HG03469 (cell line): ENCODE data around the gene VAC14.

Experiments
- ATAC-seq: cut with Tn5 transposase; IDR thresholded peaks from one replicate; pipeline ENCODE4 v1.9.1; 2021; ENCODE audit warnings: mild to moderate bottlenecking, moderate library complexity, moderate number of reproducible peaks; ENCODE audit not compliant: unreplicated experiment

VAC14 gene

DNA sequence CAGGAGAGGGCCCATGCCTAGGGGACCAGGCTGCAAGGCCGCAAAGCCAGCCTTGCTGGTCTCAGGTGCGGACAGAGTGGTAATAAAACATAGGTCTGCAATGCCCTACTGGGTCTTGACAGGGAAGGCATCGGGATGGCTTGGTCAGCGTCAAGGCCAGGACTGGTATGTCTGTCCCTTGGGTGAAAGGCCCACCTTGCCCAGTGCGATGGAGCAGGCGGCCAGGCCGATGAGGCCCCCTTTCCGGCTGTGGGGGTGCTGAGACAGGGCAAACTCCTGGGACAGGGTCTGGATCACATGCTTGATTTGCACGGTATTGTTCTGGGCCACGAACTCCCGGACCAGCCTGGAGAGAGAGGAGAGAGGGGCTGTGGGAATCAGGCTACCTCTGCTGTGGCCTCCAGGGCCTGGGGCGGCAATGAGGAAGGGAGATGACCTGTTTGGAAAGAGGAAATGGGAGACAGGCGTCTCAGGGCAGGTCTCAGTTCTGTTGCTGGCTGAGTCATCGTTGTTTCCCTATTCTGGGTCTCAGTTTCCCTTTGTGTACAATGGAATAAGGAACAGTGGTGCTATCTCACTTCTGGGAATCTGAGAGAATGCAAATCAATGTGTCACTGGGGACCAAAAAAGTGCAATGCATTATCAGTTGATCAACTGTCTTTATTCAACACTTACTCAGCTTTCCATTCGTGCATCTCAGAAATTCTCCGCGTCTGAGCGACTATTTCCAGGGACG is 14.8 kb downstream of the VAC14 start:
- no peak for ATAC-seq

DNA sequence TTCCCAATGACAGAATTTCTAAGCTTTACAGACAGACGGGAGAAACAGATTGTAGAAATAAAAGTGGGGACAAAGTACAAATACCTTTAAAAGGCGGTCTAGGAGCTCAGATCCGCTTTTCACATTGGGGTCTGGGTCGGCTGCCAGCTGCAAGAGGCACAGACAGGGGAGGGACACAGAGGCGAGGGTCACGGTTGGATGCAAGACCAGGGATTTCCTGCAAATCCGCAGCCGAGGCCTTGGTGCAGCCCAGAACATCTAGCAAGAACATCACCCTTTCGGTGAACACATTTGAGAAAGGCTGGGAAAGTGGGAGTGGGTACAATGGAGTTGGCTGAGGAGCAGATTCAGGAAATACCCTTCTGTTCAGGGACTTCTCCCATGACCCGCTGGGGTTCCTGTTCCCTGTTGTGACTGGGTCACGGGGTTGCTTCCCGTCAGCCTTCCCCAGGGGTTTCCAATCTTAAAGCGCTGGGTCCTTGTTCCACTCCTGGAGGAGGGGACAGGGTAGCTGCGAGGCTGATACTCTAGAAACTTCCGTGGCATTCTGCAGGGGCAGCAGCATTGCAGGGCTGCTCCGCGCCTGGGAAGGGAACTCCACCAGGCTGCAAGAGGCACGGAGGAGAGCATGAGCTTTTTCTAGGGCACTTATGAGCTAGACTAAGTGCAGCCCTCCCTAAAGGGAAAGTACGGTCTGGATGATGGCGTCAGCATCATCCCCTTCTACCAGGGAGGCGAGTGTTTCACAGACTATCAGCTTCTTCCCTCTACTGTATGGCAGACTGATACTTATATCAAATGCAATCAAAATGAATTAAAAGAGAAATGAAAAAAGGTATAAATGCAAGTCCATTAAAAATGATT is 16.0 kb downstream of the VAC14 start:
- ATAC-seq: no peak

DNA sequence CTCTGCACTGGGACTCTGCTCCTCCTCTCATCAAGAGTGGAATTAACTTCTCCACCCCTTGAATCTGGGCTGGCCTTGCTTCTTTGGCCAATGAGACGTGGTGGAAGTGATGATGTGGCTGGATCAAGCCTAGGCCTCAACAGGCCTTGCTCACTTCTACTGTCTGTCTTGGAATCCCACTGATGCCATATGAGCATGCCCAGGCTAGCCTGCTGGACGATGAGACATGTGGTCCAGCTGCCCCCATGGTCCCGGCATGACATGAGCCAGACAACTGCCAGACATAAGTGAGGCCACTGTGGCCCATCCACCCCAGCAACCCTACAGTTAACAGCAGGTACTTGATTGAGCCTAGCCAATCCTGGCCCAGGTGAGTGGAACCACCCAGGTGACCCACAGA is 18.7 kb downstream of the VAC14 start:
- ATAC-seq: no peak

DNA sequence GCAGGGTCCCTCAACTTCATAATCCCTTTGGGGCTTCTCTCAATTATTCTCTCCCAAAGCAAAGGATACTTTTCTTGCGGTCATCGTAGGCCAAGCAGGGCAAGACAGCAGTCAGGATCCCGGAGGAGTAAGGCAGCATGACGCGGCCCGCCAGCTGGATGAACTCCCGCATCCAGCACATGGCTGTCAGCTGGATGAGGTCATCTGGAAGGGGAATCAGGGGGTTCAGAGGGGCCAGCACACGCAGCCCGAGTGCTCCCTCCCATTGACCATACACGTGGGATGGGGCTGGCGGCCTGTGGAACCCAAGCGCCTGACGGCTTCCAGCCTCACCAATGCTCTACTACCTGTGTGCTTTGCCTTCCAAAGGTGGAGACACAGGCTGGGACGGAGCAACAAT is 19.2 kb downstream of the VAC14 start:
- ATAC-seq: no peak

DNA sequence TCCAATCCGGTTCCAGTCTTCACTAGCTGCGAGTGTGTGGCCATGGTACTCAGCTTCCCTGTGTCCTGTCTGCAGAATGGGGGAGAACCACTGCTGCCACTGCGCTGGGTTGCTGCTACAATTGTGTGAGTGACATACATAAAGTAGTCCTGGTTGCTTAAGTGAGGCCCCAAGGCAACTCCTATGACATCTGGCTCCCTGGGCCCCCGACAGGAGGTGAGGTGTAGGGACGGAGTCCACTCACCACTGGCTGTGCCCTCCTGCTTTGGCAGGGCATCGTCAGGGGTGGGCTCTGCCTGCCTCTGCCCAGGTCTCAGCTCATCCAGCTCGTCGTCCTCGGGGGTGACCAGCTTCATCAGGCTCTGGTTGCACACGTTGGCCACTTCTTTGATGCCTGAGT is 20.4 kb downstream of the VAC14 start:
- no peak for ATAC-seq

DNA sequence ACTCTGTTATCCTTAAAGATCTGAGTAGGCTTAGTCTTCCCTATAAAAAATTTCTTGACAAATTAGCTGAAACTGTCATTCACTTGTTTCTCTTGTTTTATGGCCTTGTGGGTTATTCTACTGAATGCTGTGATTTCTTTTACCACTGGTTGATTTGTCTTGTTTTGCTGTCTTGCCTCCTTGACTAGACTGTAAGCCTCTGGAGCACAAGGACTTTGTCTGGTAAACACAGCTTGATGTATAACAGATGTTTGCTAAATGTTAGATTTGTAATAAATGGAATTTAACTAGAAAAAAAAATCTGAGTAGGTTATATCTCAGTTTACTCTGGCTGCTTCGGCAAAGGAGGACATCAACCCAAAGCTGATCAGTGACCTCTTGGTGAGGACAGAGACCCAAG is 21.6 kb downstream of the VAC14 start:
- no peak for ATAC-seq

DNA sequence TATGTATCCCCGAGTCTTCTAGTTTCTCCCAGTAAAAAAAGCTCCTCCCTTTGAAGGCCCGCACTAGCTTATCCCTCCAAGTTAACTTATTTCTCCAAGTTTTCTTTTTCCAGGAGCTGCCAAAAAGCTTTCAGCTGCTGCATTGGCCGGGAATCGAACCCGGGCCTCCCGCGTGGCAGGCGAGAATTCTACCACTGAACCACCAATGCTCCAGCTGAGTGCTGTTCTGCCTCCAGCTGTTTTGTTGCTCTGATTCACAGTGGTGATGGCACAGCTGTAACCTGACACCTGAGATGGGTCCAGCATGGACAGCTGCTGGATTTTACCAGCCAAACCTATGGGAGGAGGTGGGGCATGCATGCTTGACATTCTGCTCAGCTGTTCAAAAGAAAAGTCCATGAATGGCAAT is 22.1 kb downstream of the VAC14 start:
- ATAC-seq: no peak

DNA sequence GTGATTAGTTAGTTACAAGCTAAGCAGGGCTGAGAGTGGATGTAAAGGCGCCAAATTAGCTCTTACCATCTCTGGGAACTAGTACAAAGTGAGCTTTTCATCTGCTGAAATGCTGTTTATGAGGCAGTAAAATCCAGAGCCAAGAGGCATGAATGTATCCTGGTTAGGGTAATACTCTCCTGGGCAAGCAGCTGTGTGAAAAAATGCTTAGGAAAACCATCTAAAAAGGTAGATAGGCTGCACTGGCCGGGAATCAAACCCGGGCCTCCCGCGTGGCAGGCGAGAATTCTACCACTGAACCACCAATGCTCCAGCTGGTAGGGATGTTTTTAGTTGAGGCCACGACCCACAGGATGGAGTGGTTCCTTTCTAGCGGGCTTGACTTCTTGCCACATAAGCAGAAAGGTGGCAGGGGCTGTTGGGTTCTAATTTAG is 23.0 kb downstream of the VAC14 start:
- no peak for ATAC-seq

DNA sequence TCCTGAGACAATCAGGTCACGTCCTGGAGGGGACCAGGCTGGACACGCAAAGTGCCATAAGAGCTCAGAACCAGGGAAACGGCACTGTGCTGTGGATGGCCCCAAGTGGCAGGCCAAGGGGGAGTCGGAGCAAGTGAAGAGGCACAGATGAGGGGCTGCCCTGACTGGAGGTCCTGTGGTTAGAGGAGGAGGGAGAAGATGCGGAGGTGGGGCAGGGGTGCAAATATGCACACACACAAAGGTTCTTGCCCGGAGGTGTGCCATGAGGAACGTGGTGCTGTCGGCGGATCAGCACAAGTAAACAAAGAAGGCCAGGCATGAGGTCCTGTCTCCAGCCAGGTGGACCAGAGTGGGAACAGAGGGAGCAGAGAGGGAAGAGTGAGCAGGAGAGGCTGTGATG is 23.5 kb downstream of the VAC14 start:
- ATAC-seq: no peak

DNA sequence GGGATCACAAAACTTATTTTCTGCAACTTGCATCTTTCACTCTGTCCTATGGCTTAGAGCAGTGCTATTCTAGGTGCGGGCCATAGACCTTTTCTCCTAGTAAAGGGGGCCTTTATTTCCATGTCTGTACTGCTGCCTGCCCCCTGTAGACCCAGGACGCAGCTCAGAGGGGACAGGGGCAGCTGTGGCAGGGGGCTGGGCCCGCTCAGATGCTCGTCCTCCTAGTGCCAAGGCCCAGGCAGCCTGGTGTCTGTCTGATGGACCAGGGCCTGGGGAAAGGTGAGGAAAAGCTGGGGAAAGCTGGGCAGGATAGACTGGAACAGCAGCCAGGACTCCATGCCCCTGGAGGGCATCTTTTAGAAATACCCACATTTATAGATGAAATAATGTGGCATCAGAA is 25.6 kb downstream of the VAC14 start:
- ATAC-seq: no peak

DNA sequence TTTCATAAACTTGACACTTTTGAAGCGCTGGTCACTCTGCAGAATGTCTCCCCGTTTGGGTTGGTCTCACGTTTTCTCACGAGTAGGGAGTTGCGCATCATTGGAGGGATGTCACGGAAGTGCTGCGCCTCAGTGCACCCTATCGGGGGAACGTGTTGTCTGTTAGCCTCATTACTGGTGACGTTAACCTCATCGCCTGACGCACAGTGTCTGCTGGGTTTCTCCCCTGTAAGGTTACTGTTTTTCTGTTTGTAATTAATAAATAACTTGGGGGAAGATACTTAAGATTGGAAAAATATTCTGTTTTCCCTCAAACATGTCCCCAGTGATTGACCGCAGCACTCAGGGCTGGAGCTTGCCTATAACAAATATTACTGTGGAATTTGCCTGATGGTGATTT is 26.7 kb downstream of the VAC14 start:
- no peak for ATAC-seq

DNA sequence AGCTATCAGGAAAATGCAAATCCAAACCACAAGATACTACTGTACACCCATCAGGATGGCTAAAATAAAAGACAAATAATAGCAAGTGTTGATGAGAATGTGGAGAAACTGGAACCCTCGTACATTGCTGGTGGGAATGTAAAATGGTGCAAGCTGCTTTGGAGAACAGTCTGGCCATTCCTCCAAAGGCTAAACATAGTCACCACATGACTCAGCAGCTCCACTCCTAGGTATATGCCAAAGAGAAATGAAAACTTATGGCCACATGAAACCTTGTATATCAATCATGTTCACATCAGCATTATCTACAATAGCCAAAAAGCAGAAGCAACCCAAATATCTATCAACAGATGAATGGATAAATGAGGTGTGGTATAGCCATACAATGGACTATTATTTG is 28.5 kb downstream of the VAC14 start:
- ATAC-seq: no peak

DNA sequence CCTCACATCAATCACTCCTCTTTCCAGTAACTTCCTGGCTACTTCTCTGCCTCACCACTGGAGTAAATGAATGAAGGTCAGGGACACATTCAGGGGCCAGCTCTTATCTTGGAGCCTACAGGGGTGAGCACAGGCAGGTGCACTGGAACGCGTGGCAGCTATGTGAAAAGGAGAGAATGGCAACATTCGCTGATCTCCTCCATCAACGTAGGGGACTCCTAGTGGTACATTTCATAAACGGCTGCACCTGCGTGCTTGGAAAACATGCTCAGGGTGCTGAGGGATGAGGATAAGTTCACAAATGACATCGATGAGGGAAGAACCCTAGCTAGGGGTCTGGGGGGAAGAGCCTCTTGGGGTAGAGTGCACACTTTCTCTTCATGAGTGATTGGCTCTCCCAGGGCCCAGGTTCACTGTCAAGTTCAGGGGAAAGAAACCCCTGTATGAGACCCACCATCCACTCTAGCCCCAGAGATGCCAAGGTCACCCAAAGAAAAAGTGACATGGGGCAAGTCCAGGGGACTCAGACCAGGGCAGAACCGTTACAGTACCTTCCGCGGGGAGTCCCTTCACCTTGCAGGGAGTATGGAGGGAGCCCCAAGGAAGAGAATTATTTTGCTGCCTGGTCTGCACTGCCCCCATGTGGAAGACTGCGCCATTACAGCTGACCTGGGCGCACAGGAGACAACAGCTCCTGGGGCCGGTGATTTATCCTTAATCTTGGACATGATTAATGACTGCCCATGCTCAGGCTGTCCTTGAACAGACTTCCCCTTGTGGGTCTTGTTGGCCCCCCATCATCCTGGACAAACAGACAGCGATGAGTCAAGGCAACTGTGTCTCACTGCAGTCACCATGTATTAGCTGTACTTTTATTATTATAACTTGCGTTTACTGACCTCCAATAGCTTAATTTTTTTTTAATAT is 30.1 kb downstream of the VAC14 start:
- ATAC-seq: no peak

DNA sequence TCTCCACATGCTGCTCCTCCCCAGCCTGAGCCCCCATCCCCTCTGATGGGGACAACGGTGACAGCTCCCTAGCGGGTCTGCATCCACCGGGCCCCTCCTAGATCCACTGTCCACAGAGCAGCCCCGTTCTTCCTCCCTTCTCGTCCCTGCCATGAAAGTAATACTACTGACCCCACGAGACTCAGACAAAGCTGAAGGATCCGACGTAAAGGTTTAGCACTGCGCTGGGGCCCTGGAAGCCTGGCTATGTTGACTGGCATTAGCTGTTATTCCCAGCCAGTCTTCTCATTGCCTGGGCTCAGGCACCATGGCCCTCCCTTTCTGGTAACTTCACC is 30.7 kb downstream of the VAC14 start:
- no peak for ATAC-seq

DNA sequence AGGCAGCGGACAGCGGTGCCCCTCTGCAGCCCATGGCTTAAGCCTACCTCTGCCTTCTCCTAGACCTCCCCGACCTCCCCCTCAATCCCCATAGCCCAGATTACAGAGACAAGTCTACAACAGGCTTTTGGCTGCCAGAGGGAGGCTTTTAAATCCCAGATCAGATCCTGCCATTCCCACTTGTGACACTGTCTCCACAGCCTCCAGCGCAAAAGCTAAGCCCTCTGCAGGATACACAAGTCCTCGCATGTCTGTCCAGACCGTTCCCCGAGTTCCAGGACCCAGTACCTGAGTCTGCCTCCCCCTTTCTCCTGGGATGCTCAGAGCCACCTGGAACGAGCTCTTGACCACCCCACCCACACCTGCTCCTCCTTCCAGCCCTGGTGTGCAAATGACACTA is 31.2 kb downstream of the VAC14 start:
- ATAC-seq: no peak

DNA sequence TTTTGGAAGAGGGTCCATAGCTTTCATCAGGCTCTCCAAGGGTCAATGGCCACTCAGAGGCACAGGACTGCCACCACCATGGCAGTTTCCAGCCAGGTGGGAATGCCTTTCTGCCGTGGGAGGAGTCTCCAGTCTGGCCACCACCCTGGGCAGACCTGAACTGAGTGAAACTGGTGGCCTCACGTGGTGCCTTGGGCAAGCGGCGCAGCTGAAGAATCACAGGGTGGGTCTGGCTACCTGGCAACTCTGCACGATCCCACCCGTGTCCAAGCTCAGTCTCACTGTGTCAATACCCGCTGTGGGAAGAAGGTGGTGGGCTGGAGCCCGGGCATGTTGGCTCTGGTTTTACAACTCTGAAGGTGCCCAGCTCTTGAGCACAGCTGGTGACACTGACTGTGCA is 31.8 kb downstream of the VAC14 start:
- ATAC-seq: no peak

DNA sequence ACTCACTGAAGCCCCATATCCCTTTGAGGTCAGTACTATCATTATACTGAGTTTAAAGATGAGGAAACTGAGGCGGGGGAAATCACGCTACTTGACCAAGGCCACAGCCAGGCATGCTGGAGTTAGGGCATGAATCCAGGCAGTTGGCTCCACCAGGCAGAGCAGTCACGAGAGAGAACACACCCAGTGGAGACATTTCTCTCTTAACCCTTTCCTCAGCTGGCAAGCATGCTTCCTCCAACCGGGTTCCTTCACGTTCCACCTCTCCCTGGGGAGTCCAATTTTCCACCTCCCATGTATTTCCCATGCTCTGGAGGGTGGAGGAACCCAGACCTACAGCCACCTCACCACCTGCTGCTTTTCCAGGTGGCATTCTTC is 32.8 kb downstream of the VAC14 start:
- ATAC-seq: no peak

DNA sequence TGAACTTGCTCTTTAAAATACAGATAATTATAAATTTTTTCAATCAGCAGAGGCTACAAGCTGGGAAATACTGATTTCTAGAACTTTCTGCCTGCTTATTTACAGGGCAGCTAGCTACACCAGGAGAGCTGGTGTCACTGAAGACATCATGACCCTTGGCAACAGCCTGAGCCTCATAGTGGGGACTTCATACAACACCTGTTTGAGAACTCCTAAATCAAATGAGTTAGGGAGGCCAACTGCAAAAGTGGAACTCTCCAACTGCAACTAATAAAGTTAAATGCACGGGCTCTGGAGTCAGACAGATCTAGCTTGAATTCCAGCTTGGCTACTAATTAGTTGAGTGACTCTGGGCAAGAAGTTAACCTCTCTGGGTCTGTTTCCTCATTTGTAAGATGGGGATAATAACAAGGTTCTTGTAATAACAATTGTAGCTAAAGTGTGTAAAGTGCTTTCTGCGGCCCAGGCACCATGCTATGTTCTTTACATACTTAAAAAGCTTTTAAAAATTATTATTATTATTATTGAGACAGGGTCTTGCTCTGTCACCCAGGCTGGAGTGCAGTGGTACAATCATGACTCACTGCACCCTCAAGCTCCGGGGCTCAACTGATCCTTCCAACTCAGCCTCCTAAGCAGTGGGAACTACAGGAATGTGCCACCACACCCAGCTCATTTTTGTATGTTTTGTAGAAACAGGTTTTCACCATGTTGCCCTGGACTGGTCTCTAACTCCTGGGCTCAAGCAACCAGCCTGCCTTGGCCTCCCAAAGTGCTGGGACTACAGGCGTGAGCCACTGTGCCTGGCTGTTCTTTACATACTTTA is 33.4 kb downstream of the VAC14 start:
- ATAC-seq: no peak

DNA sequence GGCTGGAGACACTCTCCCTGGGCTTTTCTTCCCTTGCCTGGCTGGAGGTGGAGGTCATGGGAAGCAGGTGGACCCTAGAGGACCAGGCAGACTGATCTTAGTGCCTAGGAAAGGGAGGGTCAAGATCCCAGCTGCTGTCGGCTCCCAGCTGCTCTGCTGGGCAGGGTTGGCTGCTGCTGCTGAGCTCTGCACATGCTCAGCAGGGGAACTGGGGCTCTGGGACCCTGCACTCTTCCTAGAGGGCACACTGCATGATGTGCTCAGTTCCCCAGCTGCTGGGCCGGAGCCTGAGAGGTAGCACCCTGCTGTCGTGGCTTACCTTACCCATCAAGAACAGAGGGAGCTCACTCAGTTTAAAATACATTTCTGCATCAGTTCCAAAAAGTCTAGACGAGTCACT is 34.3 kb downstream of the VAC14 start:
- no peak for ATAC-seq

DNA sequence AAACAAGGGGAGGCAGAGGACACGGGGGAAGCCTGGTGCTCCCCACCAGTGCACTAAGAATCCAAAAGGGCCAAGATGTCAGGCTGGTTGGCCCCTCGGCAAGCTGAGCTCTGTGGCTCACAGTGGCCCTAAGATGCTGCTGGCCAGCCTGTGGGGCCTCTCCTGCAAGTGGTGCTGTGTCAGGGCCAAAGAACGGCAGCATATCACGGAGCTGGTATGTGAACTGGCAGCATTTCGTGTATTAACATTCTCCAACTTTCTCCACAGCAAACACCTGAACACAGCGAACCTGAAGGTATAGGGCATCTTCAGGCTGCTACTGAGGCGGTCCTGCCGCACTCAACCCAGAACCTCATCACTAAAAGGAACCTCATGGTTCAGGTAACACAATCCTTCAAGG is 34.8 kb downstream of the VAC14 start:
- ATAC-seq: no peak

DNA sequence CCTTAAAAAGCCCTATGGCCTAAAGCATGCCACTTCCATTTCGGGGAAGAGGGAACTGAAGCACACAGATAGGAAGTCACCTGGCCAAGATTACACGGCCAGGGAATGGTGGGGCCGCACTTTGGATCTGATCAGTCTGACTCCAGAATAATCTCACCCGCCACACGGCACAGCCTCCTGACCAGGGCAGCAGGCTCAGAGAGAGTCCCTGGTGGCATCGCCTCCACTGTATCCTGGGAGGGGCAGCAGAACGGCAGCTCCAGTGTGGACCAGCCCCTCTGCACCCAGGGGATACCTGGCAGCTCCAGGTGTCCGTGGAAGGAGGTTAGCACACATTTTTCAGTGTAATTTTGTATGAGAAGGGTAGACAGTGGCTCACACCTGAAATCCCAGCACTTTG is 35.5 kb downstream of the VAC14 start:
- no peak for ATAC-seq
